SK-N-SH (cell line): ENCODE measurements around the gene CFAP107. TPM values are rescaled to one million over a fixed set of nuclear protein-coding genes. Genes with fewer than 3 reads are reported as not detected.

Experiments
- CTCF ChIA-PET: fragments of 300-600, 350-600 bp; formaldehyde crosslinking; extraction: SDS; loops from one replicate; lab custom pipeline; 2021; lab: Yijun Ruan, JAX
- POLR2A ChIA-PET: fragments of 350-600 bp; sonication (Branson Sonifier 250); formaldehyde crosslinking; extraction: SDS; loops from one replicate; lab custom pipeline; 2020; ENCODE audit warnings: antibody characterized with exemption, inconsistent platforms; lab: Yijun Ruan, JAX
- DNase-seq: peaks from one replicate; pipeline ENCODE4 v3.0.0; 2012
- H2AFZ ChIP-seq: fragments of 200-600 bp; sonication (generic); 2 replicates; pipeline ENCODE4 v1.8.1; 2016; ENCODE audit warnings: antibody characterized with exemption, mild to moderate bottlenecking, low read depth
- H3F3A ChIP-seq: fragments of 200-600 bp; sonication (generic); replicated peaks from 2 replicates; pipeline ENCODE3; 2016; ENCODE audit warnings: antibody characterized with exemption, mild to moderate bottlenecking; ENCODE audit not compliant: insufficient read depth
- H3K27ac ChIP-seq, 2 experiments: fragments of 200-500 bp in 1 of 2; fragments of 200-600 bp in 1 of 2; sonication (Bioruptor generic) in 1 of 2; sonication (generic), shearing (Covaris generic) in 1 of 2; 2 replicates each; pipeline versions ENCODE4 v1.5.1 to v1.6.1; 2014 to 2016; ENCODE audit warnings: low read depth in 2 of 2, inconsistent platforms in 1 of 2, low read length in 1 of 2, mild to moderate bottlenecking in 1 of 2, mixed read lengths in 1 of 2
- H3K27me3 ChIP-seq: fragments of 200-600 bp; sonication (generic), shearing (Covaris generic); 2 replicates; pipeline ENCODE4 v1.6.1; 2016; ENCODE audit warnings: mixed run types; ENCODE audit not compliant: insufficient read depth
- H3K36me3 ChIP-seq, 2 experiments: fragments of 200-500 bp in 1 of 2; fragments of 200-600 bp in 1 of 2; sonication (Bioruptor generic) in 1 of 2; sonication (generic) in 1 of 2; replicated peaks in 1 of 2; 2 replicates each; pipeline versions ENCODE3 to v1.5.1; 2014 to 2016; ENCODE audit warnings: low read length in 1 of 2, mild to moderate bottlenecking in 1 of 2; ENCODE audit not compliant: insufficient read depth in 2 of 2, control insufficient read depth in 1 of 2
- H3K4me1 ChIP-seq, 2 experiments: fragments of 200-500 bp in 1 of 2; fragments of 200-600 bp in 1 of 2; sonication (Bioruptor generic) in 1 of 2; sonication (generic), shearing (Covaris generic) in 1 of 2; 2 replicates each; pipeline versions ENCODE4 v1.5.1 to v1.6.1; 2014 to 2016; ENCODE audit warnings: low read depth in 1 of 2, low read length in 1 of 2, mixed run types in 1 of 2; ENCODE audit not compliant: insufficient read depth in 2 of 2, control insufficient read depth in 1 of 2
- H3K4me2 ChIP-seq: fragments of 200-600 bp; sonication (generic), shearing (Covaris generic); 2 replicates; pipeline ENCODE4 v1.6.1; 2017; ENCODE audit warnings: mixed run types
- H3K4me3 ChIP-seq, 2 experiments: fragments of 200-500 bp in 1 of 2; fragments of 200-600 bp in 1 of 2; sonication (Bioruptor generic) in 1 of 2; sonication (generic), shearing (Covaris generic) in 1 of 2; 2 replicates each; pipeline versions ENCODE4 v1.5.1 to v1.8.1; 2014 to 2016; ENCODE audit warnings: low read depth in 2 of 2, inconsistent platforms in 1 of 2, low read length in 1 of 2, mild to moderate bottlenecking in 1 of 2, mixed read lengths in 1 of 2, moderate library complexity in 1 of 2
- H3K79me2 ChIP-seq: fragments of 200-600 bp; sonication (generic); 2 replicates; pipeline ENCODE4 v1.8.1; 2017; ENCODE audit warnings: mild to moderate bottlenecking; ENCODE audit not compliant: insufficient read depth
- H3K9ac ChIP-seq: fragments of 200-600 bp; sonication (generic); 2 replicates; pipeline ENCODE4 v1.6.1; 2017; ENCODE audit warnings: mixed run types
- H3K9me2 ChIP-seq: fragments of 200-600 bp; sonication (generic); 2 replicates; pipeline ENCODE4 v1.6.1; 2017; ENCODE audit warnings: mixed run types
- H3K9me3 ChIP-seq: fragments of 200-600 bp; sonication (generic); 2 replicates; pipeline ENCODE4 v1.6.1; 2017; ENCODE audit warnings: mixed run types, mild to moderate bottlenecking, moderate library complexity
- H4K20me1 ChIP-seq: fragments of 200-600 bp; sonication (generic); 2 replicates; pipeline ENCODE4 v1.6.1; 2017; ENCODE audit warnings: mild to moderate bottlenecking, mixed run types; ENCODE audit not compliant: insufficient read depth
- ELF1 ChIP-seq: IDR thresholded peaks from 2 replicates; pipeline ENCODE4 v1.4.0; 2012
- EP300 ChIP-seq, 2 experiments: IDR thresholded peaks; 2 replicates each; pipeline versions ENCODE4 v1.4.0 to v1.6.1; 2012; ENCODE audit warnings: borderline replicate concordance in 1 of 2, low read depth in 1 of 2, low read length in 1 of 2
- FOXJ3 ChIP-seq: sonication (generic); formaldehyde crosslinking; IDR thresholded peaks from 2 replicates; pipeline ENCODE4 v1.5.1; 2020; ENCODE audit warnings: mild to moderate bottlenecking, missing genetic modification reagents
- GABPA ChIP-seq: IDR thresholded peaks from 2 replicates; pipeline ENCODE4 v1.4.0; 2012; ENCODE audit warnings: low read depth, mild to moderate bottlenecking
- GATA2 ChIP-seq: sonication (generic); formaldehyde crosslinking; IDR thresholded peaks from 2 replicates; pipeline ENCODE4 v1.5.0; 2020; ENCODE audit warnings: mild to moderate bottlenecking, missing genetic modification reagents
- MXI1 ChIP-seq: IDR thresholded peaks from 2 replicates; pipeline ENCODE4 v1.6.1; 2012; ENCODE audit warnings: mild to moderate bottlenecking, low read depth, low read length, improper control_type of control experiment
- NFIC ChIP-seq: IDR thresholded peaks from 2 replicates; pipeline ENCODE4 v1.4.0; 2012; ENCODE audit warnings: borderline replicate concordance
- POLR2AphosphoS5 ChIP-seq: IDR thresholded peaks from 2 replicates; pipeline ENCODE4 v1.6.1; 2012; ENCODE audit warnings: low read depth, low read length
- RAD21 ChIP-seq: IDR thresholded peaks from 2 replicates; pipeline ENCODE4 v1.6.1; 2012; ENCODE audit warnings: mild to moderate bottlenecking, low read length
- RXRA ChIP-seq: IDR thresholded peaks from 2 replicates; pipeline ENCODE4 v1.4.0; 2012; ENCODE audit warnings: low read depth, mild to moderate bottlenecking, borderline replicate concordance
- SIN3A ChIP-seq: IDR thresholded peaks from 2 replicates; pipeline ENCODE4 v1.6.1; 2012; ENCODE audit warnings: low read depth, mild to moderate bottlenecking, low read length, moderate library complexity, borderline replicate concordance
- TAF1 ChIP-seq: IDR thresholded peaks from 2 replicates; pipeline ENCODE4 v1.6.1; 2012; ENCODE audit warnings: low read depth, mild to moderate bottlenecking, low read length, moderate library complexity, borderline replicate concordance
- TEAD4 ChIP-seq: IDR thresholded peaks from 2 replicates; pipeline ENCODE4 v1.4.0; 2012; ENCODE audit warnings: mild to moderate bottlenecking, borderline replicate concordance; ENCODE audit not compliant: insufficient read depth
- YY1 ChIP-seq: IDR thresholded peaks from 2 replicates; pipeline ENCODE4 v1.4.0; 2012; ENCODE audit warnings: low read depth, mild to moderate bottlenecking
- WGBS: methylation state at CpG from one replicate; pipeline ENCODE4 v1.1.6; 2017; ENCODE audit warnings: low lambda C conversion rate; 5-methylcytosine and 5-hydroxymethylcytosine counted together
- polyA plus RNA-seq, 3 experiments: library from polyadenylated mRNA; depleted of rRNA; stranded (reverse); fragments of >200 nt; gene quantifications; 2 replicates each; pipeline ENCODE4 v1.2.3, GENCODE V29; 2012
- TF ChIP-seq, protein P1 (sequence below): IDR thresholded peaks from 2 replicates; pipeline ENCODE4 v1.4.0; 2012; ENCODE audit warnings: low read depth, borderline replicate concordance
- TF ChIP-seq, protein P2 (sequence below): IDR thresholded peaks from 2 replicates; pipeline ENCODE4 v1.6.1; 2012; ENCODE audit warnings: mild to moderate bottlenecking, low read depth, low read length, moderate library complexity
- TF ChIP-seq, protein P3 (sequence below): IDR thresholded peaks from 2 replicates; pipeline ENCODE4 v1.4.0; 2012; ENCODE audit warnings: low read depth
- TF ChIP-seq, protein P4 (sequence below): fragments of 150-350 bp; IDR thresholded peaks from 2 replicates; pipeline ENCODE4 v1.6.1; 2017; ENCODE audit warnings: antibody characterized with exemption, low read length, low read depth, borderline replicate concordance
- TF ChIP-seq, protein P5 (sequence below): IDR thresholded peaks from 2 replicates; pipeline ENCODE4 v1.4.0; 2012; ENCODE audit warnings: low read depth, borderline replicate concordance
- TF ChIP-seq, protein P6 (sequence below): IDR thresholded peaks from 2 replicates; pipeline ENCODE4; 2012

The CFAP107 gene
- polyA plus RNA-seq, 1 of the 3 experiments (the other 2 are of a cell fraction) = not detected

DNA sequence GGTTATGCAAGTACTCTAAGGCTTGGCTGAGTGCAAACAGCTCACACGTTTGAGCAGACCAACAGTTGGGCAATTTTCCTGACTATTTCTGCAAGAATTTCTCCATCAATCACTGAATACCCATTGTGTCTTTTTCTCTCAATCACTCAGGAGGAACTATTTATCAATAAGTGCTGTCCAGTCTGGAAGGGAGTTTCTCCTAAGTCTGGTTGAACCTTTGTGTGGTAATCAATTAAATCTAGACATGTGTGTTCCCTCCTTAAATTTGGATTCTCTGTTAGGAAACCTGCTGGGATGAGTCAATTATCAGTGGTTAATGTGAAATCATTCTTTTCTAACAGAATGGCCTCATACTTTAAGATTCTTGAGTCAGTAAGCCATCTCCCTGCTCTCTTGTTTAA lies 36.9 kb upstream of the CFAP107 start:
- no peaks in the 10 kb centered on the region; the same call in 1 of the 2 replicates for H3K27me3 ChIP-seq
- no peak for DNase-seq
- no peak overlapping the region for H2AFZ ChIP-seq
- no peaks in the 10 kb centered on the region for H3K9me3 ChIP-seq
- H3K27ac ChIP-seq = no peak overlapping the region
- H3K4me1 ChIP-seq = no peaks in the 10 kb centered on the region
- no peaks in the 10 kb centered on the region for H3K9me2 ChIP-seq
- no peaks in the 10 kb centered on the region for H3K36me3 ChIP-seq
- TF ChIP-seq, protein P1, sequence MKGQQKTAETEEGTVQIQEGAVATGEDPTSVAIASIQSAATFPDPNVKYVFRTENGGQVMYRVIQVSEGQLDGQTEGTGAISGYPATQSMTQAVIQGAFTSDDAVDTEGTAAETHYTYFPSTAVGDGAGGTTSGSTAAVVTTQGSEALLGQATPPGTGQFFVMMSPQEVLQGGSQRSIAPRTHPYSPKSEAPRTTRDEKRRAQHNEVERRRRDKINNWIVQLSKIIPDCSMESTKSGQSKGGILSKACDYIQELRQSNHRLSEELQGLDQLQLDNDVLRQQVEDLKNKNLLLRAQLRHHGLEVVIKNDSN = no peak
- TF ChIP-seq, protein P2, sequence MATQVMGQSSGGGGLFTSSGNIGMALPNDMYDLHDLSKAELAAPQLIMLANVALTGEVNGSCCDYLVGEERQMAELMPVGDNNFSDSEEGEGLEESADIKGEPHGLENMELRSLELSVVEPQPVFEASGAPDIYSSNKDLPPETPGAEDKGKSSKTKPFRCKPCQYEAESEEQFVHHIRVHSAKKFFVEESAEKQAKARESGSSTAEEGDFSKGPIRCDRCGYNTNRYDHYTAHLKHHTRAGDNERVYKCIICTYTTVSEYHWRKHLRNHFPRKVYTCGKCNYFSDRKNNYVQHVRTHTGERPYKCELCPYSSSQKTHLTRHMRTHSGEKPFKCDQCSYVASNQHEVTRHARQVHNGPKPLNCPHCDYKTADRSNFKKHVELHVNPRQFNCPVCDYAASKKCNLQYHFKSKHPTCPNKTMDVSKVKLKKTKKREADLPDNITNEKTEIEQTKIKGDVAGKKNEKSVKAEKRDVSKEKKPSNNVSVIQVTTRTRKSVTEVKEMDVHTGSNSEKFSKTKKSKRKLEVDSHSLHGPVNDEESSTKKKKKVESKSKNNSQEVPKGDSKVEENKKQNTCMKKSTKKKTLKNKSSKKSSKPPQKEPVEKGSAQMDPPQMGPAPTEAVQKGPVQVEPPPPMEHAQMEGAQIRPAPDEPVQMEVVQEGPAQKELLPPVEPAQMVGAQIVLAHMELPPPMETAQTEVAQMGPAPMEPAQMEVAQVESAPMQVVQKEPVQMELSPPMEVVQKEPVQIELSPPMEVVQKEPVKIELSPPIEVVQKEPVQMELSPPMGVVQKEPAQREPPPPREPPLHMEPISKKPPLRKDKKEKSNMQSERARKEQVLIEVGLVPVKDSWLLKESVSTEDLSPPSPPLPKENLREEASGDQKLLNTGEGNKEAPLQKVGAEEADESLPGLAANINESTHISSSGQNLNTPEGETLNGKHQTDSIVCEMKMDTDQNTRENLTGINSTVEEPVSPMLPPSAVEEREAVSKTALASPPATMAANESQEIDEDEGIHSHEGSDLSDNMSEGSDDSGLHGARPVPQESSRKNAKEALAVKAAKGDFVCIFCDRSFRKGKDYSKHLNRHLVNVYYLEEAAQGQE = no peak
- TF ChIP-seq, protein P3, sequence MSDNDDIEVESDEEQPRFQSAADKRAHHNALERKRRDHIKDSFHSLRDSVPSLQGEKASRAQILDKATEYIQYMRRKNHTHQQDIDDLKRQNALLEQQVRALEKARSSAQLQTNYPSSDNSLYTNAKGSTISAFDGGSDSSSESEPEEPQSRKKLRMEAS = no peak
- TF ChIP-seq ELF1 (no peak), TAF1 (no peak), NFIC (no peak), YY1 (no peak), GABPA (no peak), POLR2AphosphoS5 (no peak), RXRA (no peak), TEAD4 (no peak), SIN3A (no peak), EP300 (IDR thresholded peaks at IDR 0.05; ENCODE audit: borderline replicate concordance in 1 of 2, low read depth in 1 of 2, low read length in 1 of 2) (no peak), FOXJ3 (no peak), GATA2 (CRISPR knock-in tag) (no peak), MXI1 (no peak), RAD21 (no peak)
- TF ChIP-seq, protein P4, sequence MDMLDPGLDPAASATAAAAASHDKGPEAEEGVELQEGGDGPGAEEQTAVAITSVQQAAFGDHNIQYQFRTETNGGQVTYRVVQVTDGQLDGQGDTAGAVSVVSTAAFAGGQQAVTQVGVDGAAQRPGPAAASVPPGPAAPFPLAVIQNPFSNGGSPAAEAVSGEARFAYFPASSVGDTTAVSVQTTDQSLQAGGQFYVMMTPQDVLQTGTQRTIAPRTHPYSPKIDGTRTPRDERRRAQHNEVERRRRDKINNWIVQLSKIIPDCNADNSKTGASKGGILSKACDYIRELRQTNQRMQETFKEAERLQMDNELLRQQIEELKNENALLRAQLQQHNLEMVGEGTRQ = no peak
- TF ChIP-seq, protein P5, sequence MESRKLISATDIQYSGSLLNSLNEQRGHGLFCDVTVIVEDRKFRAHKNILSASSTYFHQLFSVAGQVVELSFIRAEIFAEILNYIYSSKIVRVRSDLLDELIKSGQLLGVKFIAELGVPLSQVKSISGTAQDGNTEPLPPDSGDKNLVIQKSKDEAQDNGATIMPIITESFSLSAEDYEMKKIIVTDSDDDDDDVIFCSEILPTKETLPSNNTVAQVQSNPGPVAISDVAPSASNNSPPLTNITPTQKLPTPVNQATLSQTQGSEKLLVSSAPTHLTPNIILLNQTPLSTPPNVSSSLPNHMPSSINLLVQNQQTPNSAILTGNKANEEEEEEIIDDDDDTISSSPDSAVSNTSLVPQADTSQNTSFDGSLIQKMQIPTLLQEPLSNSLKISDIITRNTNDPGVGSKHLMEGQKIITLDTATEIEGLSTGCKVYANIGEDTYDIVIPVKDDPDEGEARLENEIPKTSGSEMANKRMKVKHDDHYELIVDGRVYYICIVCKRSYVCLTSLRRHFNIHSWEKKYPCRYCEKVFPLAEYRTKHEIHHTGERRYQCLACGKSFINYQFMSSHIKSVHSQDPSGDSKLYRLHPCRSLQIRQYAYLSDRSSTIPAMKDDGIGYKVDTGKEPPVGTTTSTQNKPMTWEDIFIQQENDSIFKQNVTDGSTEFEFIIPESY = no peak
- TF ChIP-seq, protein P6, sequence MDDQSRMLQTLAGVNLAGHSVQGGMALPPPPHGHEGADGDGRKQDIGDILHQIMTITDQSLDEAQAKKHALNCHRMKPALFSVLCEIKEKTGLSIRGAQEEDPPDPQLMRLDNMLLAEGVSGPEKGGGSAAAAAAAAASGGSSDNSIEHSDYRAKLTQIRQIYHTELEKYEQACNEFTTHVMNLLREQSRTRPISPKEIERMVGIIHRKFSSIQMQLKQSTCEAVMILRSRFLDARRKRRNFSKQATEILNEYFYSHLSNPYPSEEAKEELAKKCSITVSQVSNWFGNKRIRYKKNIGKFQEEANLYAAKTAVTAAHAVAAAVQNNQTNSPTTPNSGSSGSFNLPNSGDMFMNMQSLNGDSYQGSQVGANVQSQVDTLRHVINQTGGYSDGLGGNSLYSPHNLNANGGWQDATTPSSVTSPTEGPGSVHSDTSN = no peak
- no peaks in the 10 kb centered on the region for H3K79me2 ChIP-seq
- H3K4me2 ChIP-seq = no peak overlapping the region
- no peaks in the 10 kb centered on the region for H3F3A ChIP-seq
- POLR2A ChIA-PET = no interaction called here
- no peaks in the 10 kb centered on the region for H4K20me1 ChIP-seq
- CTCF ChIA-PET = no interaction called here
- WGBS = 0% methylated on average over 1 of the region's 1 CpG
- H3K9ac ChIP-seq = no peak overlapping the region
- H3K4me3 ChIP-seq = no peak overlapping the region
